Stimulated activated CD4-positive, alpha-beta T cell treated with anti-CD3 and anti-CD28 coated beads, Interleukin-1b, Interleukin-23, amount 100 ng/mL, for 1 hour (primary cell): ENCODE data around the gene STK26.
"Not testable (repeated sequence)": the region's sequence is repeated elsewhere in the genome, so short reads cannot be mapped to it uniquely, and the experiment has no call there.

ENCODE experiments used
- DNase-seq, 2 donors: peaks; one replicate each; pipeline ENCODE4 v3.0.0-alpha.2; 2020; ENCODE audit warnings: low read depth in 2 of 2

Gene STK26

DNA sequence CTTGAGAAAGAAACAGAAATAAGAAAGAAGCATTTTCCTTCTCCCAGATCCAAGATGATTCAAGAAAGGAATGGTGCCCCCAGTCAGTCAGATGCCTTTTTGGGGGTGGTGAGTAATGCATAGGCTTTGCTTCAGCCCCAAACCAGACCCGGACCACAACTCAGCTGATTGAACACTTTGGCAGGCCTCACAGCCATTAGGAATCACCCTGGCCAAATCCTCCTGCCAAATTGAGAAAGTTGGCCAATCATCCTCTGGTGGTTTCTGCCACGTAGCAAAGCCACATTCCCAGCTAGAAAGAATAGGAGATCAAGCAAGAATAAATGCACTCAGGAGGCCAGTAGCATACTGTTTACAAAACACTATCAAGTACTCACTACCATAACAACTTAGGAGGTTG, 71.1 kb downstream of the STK26 start:
- no peak for DNase-seq

DNA sequence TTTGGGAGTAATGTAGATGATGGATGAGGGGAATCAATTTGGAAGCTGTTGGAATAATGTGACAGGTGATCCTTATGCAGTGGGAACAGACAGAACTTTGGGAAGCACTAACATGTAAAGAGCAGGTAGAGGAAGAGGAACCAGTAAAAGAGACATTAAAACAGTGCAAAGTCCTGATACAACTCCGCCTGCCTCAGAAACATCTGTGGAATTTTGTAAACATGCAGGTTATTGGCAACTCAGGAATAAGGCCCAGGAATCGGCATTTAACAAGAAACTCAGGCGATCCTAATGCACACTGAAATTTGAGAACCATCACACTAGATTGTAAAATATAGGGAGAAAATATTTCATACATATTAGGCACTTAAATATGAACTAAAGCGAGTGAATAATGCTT, 75.6 kb downstream of the STK26 start:
- DNase-seq, result not testable (repeated sequence)

DNA sequence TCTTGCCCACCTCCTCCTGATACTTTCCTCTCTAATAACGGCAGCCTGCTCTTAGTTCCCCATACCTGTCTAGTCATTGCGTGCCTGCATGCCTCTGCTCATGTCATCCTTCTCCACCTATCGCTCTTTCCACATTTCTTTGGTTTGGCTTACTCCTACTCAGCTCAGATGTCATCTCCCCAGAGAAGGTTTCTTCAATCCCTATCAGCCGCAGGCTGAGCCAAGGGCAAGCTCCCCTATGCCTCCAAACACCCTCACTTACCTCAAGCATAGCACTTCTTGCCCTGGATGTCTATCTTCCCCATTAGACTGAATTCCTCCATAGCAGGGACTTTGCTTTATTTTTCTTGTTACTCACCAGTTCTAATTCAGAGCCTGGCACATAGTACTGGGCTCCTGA, 78.1 kb downstream of the STK26 start:
- no peak for DNase-seq

DNA sequence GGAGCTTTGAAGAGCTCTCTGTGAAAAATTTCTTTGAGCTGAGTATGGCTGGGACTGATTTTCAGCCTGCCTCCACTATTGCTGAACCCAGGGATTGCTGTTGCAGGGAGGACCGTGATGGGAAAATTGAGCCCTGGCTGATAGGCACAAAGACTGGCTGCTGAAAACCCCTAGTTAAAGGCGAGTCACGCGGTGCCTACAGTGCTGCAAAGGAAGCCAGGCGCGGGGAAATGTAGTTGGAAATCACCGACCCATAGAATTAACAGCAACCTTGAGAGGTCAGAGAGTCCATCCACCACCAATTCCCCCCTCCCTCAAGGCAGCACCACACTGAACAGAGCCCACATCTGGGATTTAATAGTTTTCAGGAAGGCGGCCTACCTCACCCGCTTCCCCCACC, 78.7 kb downstream of the STK26 start:
- no peak for DNase-seq

DNA sequence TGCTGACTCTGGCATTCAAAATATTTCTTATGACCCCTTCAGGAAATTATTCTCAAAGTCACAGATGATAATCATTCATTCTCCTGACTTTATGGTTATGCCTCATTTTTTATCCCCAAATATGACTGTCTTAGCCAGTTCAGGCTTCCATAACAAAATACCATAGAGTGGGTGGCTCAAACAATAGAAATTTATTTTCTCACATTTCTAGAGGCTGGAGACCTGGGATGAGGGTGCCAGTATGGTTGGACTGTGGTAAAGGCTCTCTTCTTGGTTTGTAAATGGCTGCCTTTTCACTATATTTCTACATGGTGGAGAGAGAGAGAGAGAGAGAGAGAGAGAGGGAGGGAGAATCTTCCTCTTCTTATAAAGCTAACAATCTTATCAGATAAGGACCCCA, 84.2 kb downstream of the STK26 start:
- DNase-seq, result no peak

DNA sequence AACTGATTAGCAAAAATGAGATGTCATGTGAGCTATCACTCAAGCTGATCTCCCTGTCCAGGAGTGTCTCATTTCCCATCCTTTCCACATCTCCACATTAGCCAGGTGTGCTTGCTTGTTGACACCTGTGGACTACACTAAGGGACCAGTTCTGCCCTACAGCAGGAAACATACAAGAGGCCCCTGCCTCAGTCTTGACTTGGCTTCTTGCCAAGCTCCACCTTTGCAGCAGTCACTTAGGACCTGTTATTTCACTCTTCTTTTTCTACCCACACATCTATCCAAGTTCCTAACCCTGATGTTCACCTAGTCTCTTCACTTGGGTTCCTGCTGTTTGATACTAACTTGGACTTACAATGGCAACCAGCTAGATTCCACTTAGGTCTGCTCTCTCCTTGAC, 91.5 kb downstream of the STK26 start:
- no peak for DNase-seq

DNA sequence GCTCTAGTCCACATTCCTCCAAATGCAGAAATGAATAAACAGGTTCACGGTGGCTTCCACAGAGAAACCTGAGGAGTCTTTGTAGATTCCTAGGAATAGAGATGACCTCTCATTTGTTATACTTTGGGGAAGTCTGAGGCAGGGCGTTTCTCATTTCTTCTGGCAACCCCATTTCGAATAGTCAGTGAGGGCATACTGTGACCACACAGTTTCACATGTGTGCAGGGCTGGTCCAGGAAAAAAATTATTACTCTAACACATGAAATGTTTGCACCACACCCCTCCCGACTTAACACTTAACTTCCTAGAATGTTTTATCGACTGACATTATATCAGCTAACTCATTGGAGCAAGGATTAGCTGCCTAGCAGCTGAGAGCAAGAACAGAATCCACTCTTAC, 92.7 kb downstream of the STK26 start:
- DNase-seq, result no peak

DNA sequence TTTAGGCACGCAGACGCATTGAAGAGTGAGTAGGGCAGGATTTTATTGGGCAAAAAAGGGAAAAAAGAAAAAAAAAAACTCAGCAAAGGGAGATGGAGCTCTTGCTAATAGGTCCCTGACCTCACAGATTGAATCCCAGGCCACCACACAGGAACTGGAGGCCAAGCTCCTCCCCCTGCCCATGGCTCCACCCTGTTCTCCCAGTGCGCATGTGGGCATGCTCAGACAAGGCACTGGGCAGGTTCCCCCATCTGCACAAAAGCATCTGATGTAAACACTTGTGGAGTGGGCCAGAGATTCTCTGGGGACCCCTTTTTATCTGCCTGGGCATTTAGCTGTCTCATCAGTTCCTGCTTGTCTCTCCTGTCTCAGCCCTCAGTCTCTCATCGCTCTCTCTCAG, 95.3 kb downstream of the STK26 start:
- DNase-seq, result no peak

DNA sequence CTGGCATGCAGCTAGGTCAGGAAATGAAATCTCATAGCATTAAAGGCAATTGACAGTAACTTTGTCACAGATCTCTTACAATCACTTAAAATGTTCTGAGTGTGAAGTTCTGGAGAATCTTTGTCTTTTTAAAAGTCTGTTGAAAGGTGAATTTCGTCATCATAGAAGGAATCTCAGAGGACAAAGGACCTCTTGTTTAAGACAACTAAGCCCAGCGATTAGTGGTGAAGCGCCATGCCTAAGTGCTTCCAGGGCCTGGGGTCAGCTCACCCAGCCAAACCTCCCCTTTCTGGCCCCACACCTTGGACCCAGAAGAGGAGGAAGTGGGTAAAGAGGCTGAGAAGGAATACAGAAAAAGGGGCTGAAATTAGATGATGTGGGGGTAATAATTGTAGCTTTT, 96.2 kb downstream of the STK26 start:
- DNase-seq, result no peak

DNA sequence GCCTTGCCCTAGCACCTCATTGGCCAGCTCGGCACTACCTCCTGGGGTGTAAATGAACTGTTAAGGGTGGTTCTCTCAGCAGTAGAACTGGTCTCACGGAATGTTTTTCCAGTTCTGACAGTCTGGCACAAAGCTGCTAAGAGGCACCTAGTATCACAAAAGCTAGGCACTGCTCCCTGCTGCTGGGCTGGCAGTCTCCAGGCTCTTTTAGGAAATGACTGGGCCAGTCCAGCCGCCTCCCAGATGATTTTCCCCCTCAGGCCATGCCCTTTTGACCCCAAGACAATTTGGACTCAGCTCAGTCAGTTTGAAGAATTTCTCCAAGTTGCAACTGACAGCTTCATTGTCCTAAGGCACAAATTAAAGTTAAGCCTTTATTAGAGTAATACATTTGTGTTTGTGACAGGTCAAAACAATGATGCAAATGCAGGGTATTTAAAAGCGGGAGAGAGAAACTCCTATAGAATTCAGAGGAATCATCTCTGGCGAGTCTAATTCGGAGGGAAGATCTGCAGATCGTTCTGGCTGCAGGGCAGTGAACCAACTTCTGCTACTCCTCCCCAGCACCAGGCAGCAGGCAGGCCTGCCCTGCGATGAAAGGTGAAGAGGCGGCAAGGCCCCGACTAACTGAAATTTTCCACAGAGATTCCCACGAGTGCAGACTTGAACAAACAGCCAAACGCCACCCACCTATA, 96.9 kb downstream of the STK26 start:
- no peak for DNase-seq

DNA sequence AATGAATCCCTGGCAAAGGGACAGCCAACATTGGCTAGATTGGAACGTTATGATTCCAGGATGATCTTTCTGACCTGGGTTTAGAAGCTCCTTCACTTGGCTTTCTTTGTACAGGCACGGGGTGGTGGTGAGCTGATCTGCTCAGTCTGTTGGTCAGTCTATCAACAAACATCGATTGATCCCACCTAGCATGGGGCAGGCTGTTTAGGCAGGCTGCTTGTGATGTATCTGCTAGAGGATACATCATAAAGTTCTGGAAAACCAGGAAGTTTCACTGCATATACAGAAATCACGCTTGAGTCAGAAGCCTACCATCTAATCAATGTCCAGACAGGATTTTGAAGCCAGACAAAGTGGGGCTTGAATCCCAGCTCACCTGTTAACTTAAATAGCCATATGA, 97.8 kb downstream of the STK26 start:
- no peak for DNase-seq
